Activated CD4-positive, alpha-beta T cell treated with anti-CD3 and anti-CD28 coated beads for 1 hour (primary cell): ENCODE results near the gene C16orf96.

ENCODE experiments used
- DNase-seq: peaks from one replicate; pipeline ENCODE4 v3.0.0-alpha.2; 2020

The C16orf96 gene

DNA sequence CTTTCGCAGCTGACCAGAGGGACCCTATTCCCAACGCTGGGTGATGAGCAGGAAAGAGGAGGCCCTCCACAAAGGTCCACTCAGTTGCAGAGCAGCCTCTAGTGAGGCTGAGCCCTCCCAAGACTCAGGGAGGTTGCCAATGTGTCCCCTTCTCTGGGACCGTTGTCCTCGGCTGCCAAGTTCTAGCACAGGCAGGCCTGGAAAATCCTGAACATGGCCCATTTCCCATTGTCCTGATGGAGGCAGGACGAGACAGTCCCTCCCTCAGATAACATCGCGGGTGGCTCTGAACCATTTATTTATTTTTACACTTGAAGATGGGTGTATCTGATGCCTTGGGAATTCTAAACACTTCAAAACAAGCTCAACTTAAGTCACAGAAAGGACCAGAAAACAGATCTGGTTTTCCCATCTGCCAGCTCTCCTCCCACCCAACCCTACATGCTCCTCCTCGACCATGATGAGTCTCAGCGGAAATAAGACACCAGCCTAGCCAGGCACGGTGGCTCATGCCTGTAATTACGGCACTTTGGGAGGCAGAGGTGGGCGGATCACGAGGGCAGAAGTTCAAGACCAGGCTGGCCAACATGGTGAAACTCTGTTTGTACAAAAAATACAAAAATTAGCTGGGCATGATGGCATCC is 30.4 kb upstream of the C16orf96 start:
- no peak for DNase-seq

DNA sequence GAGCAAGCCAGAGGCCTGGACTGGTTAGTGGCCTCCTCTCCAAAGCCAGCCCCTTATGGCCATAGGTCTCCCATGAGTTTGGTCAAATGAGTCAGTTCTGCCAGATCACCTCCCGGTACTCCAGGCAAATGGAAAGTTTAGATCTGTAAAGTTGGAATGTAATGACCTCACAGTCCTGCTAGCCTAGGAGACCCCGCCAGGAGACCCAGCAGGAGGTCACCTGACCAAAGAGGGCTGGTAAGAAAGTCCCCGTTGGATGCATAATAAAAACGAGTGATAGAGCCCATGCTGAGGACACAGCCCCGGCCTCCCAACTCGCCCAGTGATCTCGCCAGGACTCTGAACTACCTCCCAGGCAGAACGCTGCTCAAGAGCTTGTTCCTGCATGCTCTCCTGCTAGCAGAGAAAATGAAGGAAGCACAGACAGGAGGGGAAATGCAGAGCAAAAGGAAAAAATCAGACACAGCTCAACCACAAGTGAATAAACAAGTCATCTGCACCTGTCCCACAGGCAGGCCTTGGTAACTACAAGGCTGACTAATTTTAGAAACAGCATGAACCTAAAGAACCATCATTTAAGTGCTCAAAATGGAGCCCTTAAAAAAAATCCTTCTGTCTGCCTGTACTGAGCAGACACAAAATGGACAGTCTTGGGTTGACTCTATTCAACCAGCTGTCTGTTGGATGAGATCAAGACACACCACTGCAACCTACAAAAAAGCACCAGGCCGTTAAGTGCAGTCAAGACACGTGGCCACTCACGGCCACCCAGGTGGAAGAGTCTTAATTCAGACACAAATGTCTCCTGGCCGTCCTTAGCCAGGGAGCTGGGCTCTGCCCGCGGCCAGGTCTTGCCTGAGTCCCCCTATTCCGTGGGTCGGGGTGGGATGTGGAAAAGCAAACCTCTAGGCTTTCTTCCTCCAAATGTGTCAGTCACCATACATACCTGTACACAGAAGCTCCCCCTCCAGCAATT is 26.8 kb upstream of the C16orf96 start:
- DNase-seq, result no peak

DNA sequence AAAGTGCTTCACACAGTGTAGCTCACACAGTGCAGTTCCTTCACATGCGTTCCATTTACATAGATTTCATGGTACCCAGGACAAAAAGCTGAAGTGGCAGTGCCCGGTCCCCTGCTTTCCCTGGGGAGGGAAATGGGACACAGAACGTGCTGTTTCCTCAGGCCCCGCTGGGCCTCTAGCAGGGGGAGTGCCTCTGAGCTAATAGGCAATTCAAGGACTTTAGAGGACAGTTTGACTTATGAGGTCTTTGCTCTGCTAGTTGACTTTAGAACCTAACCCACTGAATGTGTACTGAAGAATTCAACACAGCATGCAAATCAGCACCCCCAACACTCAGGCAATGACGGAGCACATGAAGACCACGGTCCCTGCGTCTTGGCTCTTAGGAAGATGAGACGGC is 24.3 kb upstream of the C16orf96 start:
- no peak for DNase-seq

DNA sequence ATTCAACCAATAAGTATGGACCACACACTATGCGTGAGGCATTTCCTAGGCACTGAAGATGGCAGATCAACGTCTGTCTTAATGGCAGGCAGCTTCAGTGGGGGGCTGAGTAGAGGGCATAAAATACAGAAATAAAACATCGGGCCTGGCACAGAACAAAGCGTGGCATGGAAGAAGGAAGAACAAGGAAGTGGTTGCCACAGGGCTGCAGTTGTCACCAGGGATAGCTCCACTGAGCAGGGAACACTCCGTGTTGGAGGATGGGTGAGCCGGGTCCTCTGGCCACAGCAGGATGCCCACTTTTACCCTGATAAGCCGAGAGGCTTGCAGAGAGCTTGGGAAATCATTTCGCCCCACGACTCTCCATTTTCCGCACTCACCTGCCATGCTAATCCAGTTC is 23.9 kb upstream of the C16orf96 start:
- DNase-seq, result no peak

DNA sequence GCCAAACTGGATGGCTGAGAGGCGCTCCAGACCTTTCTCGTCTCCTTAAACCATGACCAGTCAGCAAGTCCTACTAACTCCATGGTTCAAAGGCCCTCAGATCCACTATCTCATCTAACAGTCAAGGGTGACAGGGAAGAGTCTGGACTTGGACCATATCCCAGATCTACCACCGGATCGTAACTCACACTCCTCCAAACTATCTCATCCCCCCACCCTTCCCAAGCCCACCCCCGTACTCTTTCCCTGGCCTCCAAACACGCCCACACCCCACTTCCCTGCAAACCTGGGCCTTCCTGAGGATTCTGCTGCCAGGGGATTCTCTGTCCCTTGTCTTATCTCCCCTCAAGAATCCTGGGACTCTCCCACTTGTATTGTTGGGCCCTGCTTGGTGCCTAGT is 22.6 kb upstream of the C16orf96 start:
- DNase-seq, result no peak

DNA sequence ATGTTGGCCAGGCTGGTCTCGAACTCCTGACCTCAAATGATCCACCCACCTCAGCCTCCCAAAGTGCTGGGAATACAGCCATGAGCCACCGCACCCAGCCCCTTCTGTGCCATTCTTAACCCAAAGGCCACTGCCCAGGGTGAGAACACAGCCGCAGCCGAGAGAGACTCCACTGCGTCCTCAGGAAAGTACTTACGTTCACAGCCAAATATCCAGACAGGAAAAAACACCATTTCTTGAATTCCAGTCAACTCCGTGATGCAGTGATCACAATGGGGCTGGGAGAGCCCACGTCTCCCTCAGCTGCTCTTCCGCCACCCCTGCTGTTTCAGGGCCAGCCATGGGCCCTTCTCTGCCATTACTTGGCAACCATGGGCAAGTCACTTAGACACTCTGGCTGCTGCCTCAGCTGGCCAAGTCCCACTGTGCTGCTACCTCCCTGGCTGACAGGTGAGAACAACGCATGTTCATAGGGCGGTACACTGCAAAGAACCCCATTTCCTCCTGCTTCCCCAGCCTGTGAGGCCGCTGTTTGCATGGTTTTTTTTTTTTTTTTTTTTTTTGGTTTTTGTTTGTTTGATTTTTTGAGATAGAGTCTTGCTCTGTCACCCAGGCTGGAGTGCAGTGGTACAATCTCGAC is 21.9 kb upstream of the C16orf96 start:
- DNase-seq, result no peak

DNA sequence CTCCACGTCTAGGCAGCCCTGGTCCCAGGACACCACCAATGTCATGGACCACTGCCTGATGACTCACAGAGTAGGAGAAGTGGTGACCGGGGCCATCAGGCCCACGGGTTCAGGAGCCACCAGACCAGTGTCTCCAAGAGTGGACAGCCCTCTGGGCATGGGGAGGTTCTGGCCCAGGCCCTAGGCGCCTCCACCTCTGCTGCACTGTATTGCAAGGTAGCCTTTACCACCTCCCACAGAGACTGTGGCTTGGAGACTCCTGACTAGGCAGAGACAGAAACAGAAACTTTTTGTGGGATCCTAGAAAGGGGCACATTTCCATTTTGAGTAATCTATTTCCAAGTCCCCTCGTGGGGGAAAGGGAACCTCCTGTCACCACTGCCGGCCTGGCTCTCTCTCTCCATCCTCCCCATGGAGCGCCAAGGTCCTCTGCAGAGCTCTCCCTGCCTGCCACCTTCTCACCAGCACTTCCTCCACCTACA is 20.5 kb upstream of the C16orf96 start:
- DNase-seq, result no peak

DNA sequence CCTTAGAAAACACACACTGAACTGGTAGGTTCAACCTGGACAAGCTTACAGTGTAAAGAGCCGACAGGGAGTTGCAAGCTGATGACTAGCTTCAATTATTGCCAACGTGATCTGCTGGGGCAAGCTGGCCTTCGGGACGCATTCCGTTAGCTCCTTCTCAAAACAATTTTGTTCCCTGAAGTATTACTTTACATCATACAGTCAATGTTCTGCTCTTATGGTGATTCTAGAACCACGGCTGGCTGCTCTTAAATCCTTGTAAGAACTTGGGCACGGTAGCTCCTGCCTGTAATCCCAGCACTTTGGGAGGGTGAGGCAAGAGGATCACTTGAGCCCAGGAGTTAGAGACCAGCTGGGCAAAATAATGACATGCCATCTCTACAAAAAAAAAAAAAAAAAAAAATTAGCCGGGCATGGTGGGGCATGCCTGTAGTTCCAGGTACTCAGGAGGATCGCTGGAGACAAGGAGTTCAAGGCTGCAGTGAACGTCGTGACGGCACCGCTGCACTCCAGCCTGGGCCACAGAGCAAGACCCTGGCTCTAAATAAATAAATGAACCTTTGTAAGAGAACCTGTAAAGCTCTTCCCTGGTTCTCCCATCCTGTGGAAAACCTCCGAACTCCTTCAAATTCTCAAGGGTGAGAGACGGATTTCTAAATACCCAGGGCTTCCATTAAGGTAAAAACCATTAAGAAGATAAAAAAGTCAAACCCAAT is 19.6 kb upstream of the C16orf96 start:
- no peak for DNase-seq

DNA sequence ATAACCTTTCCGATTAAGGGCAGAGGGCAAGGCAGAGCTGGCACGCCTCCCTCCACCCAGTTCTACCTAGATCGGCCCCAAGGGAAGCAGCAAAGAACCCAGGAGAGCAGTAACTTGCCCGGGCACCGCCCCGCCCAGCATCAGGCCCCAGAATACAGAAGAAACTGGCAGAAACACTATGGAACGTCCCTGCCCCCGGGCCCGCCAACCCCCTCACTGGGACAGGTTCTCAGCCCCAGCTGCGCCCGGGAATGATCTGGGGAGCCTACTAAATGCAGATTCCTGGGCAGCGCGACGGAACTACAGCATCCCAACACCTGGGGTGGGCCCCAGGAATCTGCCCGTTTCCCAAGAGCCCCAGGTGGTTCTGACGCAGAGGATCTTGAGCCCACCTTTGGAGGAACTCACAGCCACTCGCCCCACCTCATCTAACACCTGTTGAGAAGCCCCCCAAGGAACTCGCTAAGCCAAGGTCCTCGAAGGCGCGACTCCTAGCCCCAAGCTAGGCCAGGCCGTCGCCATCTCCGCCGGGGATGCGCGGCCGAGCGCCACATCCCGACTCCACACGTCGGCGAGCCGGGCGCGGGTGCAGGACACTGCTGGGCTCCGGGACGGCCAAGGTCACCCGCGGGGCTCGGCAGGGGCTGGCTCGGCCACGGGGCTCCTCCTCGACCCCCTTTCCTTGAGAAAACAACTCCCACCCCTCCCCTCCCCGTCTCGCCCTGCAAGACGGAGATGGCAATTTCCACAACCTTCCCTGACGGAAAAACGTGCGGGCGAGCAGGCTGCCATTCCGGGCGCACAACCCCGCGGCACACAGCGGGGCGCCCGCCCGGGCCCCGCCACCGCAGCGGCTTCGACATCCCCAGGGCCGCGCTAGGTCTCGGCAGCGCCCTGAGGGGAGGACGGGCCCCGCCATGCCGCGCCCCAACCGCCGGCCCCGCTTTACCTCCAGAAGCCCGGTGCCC is 18.5 kb upstream of the C16orf96 start:
- no peak for DNase-seq

DNA sequence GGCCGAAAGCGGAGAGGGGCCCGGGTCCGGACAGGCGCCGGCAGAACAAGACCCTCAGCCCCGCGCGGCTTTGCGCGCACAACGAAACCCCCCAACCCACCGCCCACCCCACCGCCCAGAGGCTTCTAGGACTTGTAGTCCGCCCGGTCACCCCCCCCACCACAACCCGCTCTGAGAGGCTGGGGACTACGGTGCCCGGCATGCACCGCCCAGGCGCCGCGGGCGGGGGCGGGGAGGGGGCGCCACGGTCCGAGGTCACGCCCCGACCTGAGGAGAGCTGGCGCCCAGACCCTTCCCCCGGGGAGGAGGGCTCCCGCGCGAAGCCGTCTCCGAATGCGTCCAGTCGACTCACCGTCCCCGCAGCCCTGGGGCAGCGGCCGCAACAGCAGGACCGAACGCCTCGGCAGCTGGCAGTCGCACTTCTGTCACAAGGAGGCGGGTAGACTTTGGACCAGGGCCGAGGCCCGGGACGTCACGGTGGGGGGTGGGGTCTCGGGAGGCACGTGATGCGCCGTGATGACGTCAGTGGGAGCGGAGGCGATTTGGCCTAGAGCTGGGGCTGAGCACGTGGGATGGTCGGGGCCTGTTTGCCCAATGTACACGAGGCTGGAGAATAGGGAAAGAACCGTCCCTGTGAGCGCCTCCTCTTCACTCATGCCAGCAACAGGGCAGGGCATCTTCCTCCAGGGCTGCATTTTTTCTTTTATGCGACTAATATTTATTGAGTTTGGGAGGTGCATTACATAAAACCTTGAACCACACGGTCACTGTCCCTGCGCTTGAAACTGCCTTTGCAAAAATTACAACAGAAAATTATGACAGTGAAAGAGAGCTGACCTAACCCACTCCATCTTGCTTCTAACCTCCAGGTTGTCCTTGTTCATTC is 17.5 kb upstream of the C16orf96 start, which contains the start of gene CDIP1:
Gene CDIP1 (minus strand): TSS at position 424 of the 886 bp plus-strand sequence. CDS start 24,643 bp downstream, outside the sequence.
- peak; percentile 92 for DNase-seq

DNA sequence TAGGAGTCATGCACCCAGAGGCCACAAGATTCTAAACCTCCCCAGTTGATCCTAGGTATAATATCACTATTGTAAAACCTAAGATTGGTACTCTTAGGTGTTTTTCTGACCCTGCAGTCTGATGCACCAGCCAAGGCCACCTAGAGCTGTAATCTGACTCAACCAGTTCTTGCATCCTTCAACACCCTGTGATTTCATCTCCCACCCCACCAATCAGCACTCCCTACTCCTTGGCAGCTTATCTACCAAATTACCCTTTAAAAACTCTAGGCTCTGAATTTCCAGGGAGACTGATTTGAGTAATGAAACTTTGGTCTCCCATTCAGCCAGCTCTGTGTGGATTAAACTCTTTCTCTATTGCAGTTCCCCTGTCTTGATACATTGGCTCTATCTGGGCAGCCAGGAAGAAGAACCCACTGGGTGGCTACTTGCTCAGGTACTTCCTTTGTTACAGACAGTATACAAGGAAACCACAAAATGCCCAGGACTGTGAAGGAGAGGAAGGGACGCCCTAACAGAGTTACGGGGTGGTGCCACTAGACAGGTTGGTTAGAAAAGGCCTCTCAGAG is 16.3 kb upstream of the C16orf96 start:
- no peak for DNase-seq

DNA sequence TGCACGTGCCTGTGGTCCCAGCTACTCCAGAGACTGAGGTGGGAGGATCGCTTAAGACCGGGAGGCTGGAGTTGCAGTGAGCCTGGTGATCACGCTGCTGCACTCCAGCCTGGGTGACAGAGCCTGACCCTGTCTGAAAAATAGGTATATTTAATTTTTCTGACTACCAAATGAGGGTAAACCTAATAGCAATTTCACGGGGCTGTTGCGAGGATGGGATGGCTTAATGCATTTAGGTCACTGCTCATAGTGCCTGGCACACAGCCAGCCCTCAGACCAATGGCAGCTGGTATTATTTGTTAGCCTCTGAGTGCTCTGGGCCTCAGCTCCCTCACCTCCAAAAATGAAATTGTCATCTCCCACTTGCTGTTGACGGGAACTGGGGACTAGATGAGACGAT is 11.7 kb upstream of the C16orf96 start:
- DNase-seq, result no peak

DNA sequence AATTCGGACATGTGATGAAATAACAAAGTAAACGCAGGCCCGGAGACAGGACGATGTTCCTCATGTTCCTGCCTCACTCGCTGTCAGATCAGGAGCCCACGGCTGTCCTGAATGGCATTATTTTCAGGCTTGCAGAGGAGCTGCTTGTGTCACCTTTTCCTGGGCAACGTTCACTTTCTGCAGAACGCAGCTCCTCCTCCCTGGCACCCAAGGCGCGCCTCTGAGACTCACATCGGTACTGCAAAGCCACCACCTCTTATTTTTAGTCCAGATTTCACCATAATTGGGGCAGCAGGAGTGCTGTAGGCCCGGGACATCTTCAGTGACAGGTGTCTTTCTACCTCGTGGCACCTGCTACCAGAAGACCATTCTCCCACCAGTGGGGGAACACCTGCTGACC is 8.0 kb upstream of the C16orf96 start:
- DNase-seq, result no peak

DNA sequence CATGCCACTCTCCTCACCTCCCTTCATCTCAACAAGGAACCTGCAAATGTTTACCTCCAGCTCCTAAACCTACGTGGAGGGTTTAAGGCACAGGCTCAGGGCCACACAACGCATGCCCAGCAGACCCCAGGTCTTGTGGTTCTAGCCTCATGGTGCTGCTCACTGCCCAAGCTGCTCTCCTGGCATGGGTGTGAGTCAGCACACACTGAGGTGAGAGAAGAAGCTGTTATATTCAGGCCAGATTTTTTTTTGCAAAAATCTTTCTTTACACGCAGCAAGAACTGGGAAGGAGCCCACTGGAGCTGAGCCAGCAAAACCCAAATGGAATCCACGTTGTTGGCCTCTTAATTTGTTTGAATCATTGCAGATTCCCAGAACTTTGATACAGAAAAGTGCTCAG is 5.5 kb upstream of the C16orf96 start:
- no peak for DNase-seq

DNA sequence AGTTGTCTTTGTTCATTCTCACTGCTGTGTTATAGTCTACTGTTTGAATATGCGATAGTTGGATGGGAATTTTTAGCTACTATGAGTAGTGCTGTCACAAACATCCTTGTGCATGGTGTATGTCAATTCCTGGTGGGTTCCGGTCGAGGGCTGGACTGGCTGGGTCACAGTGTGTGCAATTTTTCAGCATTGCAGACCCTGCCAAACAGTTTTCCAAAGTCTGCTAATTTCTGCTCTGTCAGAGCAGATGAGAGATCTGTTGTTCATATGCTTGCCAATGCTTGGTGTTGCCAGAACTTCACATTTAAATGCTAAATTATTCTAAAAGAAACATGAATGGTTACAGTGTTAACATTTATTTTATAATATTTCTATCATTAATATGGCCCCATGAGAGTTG is 3.6 kb upstream of the C16orf96 start:
- DNase-seq, result no peak

DNA sequence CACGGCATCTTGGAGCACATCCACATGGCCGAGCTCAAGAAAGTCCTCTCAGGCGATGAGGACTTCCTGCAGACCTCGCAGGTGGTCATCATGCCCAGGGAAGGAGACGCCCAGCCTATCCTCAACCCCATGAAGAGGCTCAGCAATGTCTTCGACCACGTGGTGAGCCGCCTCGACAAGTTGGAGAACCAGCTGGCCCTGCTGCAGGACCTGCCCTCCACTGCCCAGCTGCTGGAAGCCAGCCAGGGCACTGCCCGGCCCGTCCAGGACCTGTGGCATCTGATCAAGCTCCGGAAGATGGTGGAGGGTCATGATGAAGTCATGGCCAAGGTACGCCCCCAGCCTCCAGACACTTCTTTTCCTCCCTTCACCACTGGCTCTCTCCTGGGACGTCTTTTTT is 440 bp downstream of the C16orf96 start:
- DNase-seq, result no peak

DNA sequence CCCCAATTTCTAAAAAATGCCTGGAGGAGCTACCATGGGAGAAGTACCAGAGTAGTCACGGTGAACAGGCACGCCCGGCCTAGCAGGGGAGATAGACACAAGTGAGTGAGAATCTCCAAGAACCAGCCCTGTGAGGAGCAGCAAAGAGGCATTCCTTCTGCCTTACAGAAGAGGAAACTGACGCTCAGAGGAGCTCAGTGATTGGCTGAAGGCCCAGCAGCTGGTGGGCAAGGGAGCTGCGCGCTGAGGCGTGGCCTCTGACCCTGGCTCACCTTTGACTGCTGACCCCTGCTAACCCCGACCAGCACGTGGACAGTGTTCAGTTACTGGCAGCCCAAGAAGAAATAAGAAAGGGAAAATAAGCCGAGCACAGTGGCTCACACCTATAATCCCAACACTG is 1.8 kb downstream of the C16orf96 start:
- DNase-seq, result no peak

DNA sequence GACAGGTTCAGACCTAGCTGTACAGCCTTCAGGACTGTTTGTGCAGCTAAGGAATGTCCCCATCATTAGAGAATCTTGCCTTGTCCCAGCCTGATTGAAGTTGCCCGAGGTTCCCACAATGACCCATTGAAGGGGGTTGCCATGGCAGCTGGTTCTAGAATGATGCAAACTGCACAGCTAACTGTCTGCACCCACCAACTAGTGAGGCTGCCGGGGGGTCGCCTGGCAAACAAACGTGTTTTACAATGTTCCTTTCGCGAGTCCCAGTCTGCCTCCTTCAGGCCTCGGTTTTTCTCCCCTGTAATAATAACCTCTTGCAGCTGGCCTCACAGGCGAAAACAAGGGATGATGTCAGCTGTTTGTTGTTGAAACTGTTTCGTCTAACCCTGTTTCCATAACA is 5.5 kb downstream of the C16orf96 start:
- DNase-seq, result no peak

DNA sequence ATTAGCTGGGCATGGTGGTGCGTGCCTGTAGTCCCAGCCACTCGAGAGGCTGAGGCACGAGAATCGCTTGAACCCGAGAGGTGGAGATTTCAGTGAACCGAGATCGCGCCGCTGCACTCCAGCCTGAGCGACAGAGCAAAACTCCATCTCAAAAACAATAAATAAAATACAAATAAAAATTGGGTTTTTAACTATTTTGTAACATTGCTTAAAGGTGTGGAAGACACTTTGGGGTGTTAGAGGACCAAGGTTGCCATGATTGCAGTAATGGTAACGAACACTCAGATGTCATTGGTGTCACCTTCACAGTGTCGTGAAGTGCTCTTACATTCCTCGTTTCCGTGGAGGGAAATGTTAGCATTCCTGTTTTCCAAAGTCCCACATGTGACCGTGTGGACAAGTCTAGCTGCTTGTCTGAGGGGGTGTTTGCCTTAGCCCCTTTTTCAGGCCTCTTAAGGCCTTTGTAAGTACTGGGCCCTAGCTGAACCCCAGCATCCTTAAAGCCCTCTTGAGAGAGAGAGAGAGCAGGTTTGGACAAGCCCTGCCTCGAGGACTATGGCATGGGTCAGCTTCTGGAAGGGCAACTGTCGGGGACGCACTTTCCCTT is 8.6 kb downstream of the C16orf96 start:
- DNase-seq, result no peak

DNA sequence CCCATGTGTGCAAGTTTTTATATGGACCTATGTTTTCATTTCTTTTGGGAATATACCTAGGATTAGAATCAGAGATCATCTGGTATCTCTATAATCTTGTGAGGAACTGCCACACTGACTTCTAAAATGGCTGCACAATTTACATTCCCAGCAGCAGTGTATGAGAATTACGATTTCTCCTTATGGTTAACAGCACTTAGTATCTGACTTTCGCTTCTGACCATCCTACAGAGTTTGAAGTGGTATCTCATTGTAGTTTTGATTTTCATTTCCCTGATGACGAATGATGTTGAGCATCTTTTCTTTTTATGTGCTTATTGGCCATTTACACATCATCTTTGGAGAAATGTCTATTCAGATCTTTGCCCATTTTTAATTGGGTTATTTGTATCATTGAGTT is 10.0 kb downstream of the C16orf96 start:
- no peak for DNase-seq
